ACHN (cell line): ENCODE measurements around the gene SLC28A1.
"Not testable (repeated sequence)": the region's sequence is repeated elsewhere in the genome, so short reads cannot be mapped to it uniquely, and the experiment has no call there.

Source experiments
- DNase-seq: peaks from one replicate; pipeline ENCODE4 v3.0.0-alpha.2; 2015
- in situ Hi-C: cut with HindIII; loops from 2 replicates; pipeline ENCODE4 v1.10.0; 2017; ENCODE audit warnings: low sequenced_read_pairs, low pct_ligation_motif_present, low pct_unique_long_range_greater_than_20kb

The SLC28A1 gene

GRCh38 chr15:84859144-84859543 lies 25.3 kb upstream of the SLC28A1 start:
- in situ Hi-C loops: no loop called here
- DNase-seq: no peak

DNA sequence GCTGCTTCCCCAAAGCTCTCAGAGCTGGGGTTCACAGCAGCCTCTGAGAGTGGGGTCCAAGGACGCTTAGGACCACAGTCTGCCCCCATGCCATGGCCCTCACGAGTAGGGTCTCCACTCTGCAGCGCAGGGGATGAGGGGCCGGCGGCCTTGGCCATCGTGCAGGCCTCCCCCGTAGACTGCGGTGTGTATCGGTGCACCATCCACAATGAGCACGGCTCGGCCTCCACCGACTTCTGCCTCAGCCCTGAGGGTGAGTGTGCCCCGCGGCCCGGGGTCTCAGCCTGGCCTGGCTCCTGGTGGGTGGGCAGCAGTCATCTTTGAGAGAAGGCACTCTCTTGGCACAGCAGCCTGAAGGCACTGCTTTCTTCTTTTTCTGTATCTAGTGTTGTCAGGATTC lies 24.8 kb upstream of the SLC28A1 start:
- no peak for DNase-seq
- in situ Hi-C loops: no loop called here

GRCh38 chr15:84861781-84862180 lies 22.7 kb upstream of the SLC28A1 start:
- no peak for DNase-seq
- in situ Hi-C loops: no loop called here

- no peak for DNase-seq
- in situ Hi-C loops: no loop called here
Observed at GRCh38 chr15:84862214-84862975, 22.1 kb upstream of the SLC28A1 start.

DNA sequence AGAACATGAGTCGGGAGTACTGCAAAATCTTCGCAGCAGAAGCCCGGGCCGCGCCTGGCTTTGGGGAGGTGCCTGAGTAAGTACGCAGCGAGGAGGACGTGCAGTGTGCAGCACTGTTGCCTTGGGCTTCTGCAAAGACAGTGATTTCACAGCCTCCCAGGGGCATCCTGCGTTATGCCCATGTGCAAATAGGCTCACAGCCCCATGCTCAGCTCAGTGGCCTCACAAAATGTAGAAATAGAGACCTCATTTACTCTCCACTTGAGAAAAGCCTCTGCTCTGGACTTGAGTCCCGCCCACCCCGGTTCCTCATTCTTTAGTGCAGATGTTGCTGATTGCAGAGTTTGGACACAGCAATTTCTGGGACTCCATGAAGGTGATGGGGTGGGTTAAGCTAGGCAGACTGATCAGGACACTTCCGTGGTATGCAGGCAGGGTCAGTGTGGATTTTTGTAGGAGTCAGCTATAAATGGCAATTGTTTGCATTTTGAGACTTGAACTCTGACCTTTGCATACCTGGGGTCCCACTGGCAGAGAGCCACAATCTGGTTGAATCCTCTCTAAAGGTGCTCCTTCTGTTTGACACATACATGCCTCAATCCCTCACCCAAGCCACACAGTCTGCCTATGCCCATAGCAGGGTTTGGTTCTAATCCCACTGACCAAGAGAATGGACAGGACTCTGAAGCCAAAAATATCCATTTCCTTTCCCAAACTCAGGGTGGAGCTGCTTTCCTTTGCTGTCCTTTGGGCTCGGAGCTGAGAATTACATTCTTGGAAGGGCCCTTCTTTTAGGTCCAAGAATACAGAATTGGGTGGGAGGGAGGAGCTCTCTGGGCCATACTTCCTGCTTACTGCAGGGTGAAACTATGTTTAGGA lies 20.7 kb upstream of the SLC28A1 start:
- in situ Hi-C loops: no loop called here
- DNase-seq: no peak

DNA sequence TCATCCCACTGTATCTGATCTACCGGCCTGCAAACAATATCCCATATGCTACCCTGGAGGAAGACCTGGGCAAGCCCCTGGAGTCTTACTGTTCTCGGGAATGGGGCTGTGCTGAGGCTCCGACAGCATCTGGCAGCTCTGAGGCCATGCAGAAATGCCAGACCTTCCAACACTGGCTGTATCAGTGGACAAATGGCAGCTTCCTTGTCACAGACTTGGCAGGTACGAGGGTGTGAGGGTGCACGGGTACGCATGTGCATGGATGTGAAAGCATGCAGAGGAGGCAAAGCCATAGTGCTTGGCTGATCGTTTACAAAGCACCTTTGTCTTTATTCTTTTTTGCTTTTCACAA lies 20.0 kb upstream of the SLC28A1 start:
- in situ Hi-C loops: no loop called here
- no peak for DNase-seq

DNA sequence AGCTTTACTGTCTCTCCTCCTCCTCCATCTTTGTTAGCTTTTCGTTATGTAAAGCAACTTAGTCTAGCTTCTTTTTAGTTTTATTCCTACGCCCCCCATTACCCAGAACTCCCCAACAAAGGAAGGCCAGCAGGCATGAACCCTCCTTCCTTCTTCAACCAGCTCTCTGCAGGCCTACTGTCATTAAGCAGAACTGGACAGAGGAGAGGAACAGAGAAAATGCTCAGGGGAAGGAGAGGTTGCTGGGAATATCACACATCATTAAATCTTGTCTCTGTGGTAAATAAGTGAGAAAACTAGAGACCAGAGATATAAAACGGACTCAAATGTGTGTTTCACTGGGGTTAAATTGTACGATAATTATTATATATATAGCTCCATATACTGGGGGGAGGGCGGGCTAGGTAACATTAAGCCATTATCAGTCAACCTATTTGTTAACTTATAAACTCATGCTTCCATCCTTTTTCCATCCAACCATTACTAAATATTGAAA lies 19.3 kb upstream of the SLC28A1 start:
- DNase-seq: no peak
- in situ Hi-C loops: no loop called here

GRCh38 chr15:84868037-84868880 lies 16.2 kb upstream of the SLC28A1 start:
- in situ Hi-C loops: no loop called here
- no peak for DNase-seq

- in situ Hi-C loops: no loop called here
- DNase-seq: no peak
Observed at GRCh38 chr15:84869510-84869909, 15.0 kb upstream of the SLC28A1 start.

GRCh38 chr15:84871428-84871985 lies 13.0 kb upstream of the SLC28A1 start:
- DNase-seq: no peak
- in situ Hi-C loops: no loop called here

DNA sequence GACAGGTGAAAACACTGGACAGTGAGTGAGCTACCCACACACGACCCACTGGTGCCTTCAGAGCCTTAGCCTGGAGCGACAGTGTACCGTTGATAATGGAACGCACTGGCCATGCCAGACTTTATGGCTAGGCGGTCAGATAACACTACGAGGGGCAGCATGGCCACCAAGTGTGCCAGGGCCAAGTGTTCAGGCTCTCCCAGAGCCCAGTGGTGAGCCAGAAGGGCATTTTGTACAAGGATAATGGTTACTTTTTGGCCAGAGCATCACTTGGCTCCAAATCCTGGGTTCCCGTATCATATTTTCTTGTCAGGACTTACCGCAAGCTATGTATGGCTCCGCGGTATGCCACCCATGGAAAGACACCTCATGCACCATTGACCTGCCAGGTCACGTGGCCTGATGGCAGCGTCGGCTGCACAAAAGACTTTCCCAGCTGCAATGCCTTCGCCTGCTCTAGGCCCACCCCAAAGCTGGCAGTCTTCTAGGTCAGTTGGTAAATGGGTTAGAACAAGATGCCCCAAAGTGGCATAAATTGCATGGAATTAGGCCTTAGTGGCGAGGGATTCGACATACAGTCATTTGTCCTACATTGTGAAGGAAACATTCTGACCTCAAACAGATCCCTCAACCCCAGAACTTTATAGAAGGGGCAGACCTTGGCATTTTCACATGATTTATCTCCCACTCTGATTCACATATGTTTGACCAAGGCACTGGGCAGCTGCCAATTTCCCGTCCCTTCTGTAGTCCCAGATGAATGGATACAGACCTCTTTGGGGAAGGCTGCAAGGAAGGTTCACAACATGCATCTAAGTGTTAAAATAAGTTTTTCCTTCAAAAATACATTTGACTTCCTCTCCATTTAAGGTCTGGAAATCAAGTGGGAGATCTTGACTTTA lies 12.2 kb upstream of the SLC28A1 start:
- in situ Hi-C loops: no loop called here
- DNase-seq: no peak

GRCh38 chr15:84873997-84874396 lies 10.5 kb upstream of the SLC28A1 start:
- in situ Hi-C loops: no loop called here
- DNase-seq: no peak

DNA sequence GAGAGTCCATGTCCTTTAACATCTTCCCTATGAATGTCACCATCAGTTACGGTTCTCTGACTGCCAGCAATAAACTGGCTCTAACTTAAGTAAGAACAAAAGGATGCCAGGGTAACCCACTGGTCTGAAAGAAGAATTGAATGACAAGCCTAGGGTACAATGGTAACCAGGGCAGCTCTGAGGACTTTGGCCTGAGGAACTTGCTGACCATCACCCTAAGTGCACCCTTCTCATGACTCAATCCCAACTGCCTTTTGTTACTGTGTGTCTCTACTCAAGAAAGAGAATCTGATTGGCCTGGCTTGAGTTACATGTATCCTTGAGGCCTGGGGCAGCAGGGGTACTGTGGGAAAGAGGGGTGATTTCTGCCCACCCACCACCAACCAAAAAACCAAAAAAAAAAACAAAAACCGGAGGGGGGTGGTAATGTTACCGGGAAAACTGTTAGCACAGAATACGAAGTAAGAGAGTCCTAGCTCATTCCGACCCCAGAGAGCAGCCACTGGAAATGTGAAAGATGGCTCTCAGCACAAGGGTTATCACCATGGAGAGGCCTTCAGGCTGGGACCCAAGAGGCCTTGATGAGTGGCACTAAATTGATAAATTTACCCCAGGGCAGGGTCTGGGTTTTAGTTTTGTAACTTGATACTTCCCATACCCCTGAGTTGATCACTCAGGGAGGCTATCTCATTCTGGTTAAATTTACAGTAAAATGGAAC lies 9.3 kb upstream of the SLC28A1 start:
- DNase-seq: no peak
- in situ Hi-C loops: no loop called here

DNA sequence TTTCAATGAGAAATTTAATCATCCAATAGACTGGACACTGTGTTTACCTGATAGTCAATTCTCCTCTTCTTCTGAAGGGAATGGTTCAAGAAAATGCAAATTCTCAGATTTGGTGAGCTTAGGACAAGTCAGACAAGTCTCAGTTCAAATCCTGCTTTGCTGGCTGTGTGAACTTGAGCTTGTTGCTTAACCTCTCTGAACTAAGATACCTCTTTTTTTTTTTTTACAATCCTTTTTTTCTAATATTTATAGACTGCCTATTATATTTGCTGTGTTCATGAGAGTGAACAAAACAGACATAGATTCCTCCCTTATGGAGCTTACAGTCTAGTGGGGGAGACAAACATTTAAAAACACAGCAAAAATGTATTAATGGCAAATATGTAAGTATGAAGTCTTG lies 8.2 kb upstream of the SLC28A1 start:
- DNase-seq: no peak
- in situ Hi-C loops: no loop called here

DNA sequence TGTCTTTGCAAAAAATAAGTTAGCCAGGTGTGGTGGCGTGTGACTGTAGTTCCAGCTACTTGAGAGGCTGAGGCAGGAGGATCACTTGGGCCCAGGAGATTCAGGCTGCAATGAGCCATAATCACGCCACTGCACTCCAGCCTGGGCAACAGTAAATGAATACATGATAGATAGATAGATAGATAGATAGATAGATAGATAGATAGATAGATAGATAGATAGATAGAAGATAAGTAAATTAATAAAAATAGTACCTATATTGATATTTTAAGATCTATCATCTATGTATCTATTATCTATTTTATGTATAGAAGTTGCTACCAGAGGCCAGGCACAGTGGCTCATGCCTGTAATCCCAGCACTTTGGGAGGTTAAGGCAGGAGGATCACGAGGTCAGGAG lies 6.8 kb upstream of the SLC28A1 start:
- DNase-seq, in situ Hi-C loops: not testable (repeated sequence)

GRCh38 chr15:84878504-84878903 lies 6.0 kb upstream of the SLC28A1 start:
- in situ Hi-C loops: no loop called here
- peak; percentile 49 for DNase-seq

- no peak for DNase-seq
- in situ Hi-C loops: no loop called here
Observed at GRCh38 chr15:84879088-84879780, 5.2 kb upstream of the SLC28A1 start.
